GM18502 (cell line): ENCODE data around the gene TRAM2.
A peak's percentile ranks its signal among the peaks of the same experiment; 100 is the strongest.

Experiments
- ATAC-seq: cut with Tn5 transposase; IDR thresholded peaks from one replicate; pipeline ENCODE4 v1.9.1; 2021; ENCODE audit warnings: mild to moderate bottlenecking; ENCODE audit not compliant: unreplicated experiment, poor library complexity

Gene TRAM2

GRCh38 chr6:52595000-52595795 is 18.3 kb upstream of the TRAM2 start:
- peak; percentile 83 for ATAC-seq

GRCh38 chr6:52594221-52594620 is 17.4 kb upstream of the TRAM2 start:
- ATAC-seq = no peak

DNA sequence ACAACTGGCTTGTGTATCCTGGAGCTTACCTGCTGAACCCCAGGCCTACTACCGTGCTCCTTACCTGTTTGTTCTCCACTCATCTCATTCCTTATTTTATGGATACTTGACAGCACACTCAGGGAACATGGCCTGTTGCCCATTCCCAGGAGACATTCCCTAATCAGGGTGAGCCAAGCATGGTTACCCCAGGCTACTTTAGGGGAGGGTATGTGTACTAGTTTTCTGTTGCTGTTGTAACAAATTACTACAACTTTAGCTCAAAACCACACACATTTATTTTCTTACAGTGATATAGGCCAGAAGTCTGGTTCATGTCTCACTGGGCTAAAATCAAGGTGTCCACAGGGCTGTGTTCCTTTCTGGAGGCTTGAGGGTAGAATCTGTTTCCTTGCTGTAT is 15.0 kb upstream of the TRAM2 start:
- no peak for ATAC-seq

DNA sequence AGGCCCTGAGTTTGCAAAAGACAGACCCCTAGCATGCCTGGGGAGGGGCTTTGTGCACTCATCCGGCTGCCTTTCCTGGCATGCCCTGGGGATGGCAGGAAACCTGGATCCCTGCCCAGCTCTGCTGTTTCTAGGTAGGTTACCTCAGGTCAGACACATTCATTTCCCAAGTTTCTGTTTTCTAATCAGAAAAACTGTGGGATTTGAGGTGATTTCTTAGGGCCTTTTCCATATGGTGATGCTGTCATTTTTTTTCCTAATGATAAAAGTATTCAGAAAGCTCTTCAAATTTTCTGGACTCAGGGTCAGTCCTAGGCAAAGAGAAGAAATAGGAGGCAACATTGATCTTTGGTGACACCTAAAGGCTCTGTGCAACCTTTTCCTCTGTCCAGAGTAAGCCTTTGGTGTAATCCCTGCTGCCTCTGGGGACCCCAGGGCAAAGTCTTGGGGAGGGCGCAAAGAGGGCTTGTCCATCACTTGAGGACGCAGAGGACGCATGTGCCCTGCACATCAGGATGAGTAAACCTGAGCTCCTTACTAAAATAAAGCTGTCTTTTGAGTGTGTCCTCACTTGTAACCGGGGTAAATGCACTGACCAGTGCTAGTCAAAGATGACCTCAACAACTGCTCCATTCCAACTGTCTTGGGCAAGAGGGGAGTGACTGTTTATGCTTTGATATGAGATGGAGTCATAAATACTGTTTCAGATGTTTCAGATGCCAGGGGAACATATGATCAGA is 13.5 kb upstream of the TRAM2 start:
- ATAC-seq = no peak

- ATAC-seq = no peak
Measured at GRCh38 chr6:52588710-52589091, 11.8 kb upstream of the TRAM2 start.

DNA sequence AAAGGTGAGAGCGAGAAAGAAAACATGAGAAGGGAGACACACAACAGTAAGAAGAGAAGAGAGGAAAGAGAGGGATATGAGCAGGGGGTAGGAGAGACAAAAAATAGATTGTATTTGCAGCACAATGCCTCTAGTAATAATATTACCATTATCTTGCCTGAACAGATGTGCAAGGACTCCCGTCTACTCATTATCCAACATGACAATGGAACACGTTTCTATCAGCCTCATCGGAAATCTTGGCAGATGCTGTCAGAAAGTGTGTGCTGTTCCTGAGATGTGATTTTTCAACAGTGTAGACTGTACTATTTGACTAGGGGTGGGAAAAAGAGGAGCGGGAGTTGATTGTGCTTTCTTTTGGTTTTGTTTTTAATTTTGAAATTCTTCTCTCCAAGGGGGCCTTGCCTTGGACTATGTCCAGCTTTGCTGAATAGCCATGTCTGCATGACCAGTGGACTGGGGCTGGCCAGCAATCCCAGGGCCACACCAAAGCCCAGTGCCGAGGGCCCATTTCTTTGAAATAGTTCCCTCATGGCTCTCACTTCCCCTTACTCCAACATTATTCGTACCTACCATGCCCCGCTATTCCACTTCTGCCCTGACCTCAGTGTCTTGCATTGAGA is 11.3 kb upstream of the TRAM2 start:
- no peak for ATAC-seq

GRCh38 chr6:52587001-52587400 is 10.1 kb upstream of the TRAM2 start:
- ATAC-seq = no peak

DNA sequence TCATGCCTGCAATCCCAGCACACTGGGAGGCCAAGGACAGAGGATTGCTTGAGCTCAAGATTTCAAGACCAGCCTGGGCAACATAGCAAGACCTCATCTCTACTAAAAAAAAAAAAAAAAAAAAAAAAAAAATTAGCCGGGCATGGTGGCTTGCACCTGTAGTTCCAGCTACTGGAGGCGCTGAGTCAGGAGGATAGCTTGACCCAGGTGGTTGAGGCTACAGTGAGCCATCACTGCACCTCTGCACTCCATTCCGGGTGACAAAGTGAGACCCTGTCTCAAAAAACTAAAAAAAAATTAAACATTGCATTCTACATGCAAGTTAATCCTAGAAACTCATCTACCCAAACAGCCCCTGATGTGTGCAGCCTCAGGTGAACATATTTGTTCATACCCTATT is 7.3 kb upstream of the TRAM2 start:
- no peak for ATAC-seq

- ATAC-seq = no peak
Measured at GRCh38 chr6:52582996-52583395, 6.1 kb upstream of the TRAM2 start.

GRCh38 chr6:52582446-52582845 is 5.6 kb upstream of the TRAM2 start:
- ATAC-seq = no peak

DNA sequence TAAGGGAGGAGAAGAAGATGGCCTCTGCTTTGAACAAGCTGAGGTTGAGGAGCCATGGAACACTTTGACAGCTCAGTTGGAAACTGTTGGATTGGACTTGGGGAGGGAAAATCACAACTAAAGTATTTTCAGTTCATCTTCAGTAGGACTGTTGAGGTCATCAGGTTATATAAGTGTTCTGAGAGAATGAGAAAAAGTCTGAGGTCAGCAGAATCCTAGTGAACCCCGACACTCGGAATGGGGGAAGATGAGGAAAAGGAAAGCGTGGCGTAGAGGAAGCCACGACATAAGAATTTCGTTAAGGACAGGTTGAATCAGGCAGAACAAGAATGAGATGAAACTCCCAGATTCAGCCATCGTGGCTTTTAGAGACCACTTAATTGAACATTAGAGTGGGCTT is 4.0 kb upstream of the TRAM2 start:
- no peak for ATAC-seq

- ATAC-seq = no peak
Measured at GRCh38 chr6:52579006-52579660, 2.3 kb upstream of the TRAM2 start.

- no peak for ATAC-seq
Measured at GRCh38 chr6:52577778-52578463, 1.1 kb upstream of the TRAM2 start.

GRCh38 chr6:52576392-52577021 is 353 bp downstream of the TRAM2 start:
- peak; percentile 73 for ATAC-seq

GRCh38 chr6:52576054-52576391 is 837 bp downstream of the TRAM2 start:
- ATAC-seq = no peak

DNA sequence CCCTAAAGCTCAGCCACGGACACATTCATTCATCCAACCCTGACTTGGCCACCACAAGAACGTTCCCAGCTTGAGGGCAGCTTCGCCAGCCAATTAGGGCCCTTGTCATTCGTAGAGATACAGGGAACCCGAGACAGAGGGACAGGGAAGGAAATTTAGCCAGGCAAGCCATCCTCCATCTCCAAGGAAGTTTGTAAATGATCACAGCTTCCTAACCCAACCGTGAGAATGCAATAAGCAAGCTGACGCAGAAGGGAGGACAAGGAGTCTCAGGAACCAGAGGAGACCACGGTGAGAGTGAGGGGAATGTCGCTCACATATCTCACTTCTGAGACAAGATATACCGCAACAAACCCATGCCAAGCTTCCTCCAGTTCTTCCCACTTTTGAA is 1.4 kb downstream of the TRAM2 start:
- no peak for ATAC-seq

- ATAC-seq = peak; percentile 54
Measured at GRCh38 chr6:52574709-52575501, 2.0 kb downstream of the TRAM2 start.

DNA sequence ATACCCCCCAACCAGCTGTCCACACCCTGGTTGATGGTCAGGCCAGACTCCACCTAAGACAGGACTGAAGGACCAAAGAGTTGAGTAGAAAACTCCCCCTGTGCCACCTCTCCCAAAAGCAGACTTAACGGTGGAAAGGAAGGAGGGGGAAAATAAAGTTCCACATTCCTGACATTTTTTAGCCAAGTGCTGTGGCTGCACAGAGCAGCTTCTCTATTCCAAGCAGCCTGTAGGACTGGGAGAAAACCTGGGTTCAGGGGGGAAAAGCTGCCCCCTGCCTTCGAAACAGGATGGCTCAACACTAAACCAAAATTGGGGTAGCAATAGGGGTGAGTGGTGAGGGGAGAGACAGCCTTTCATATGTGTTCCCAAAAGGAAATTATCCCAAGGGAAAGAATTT is 3.6 kb downstream of the TRAM2 start:
- ATAC-seq = no peak

GRCh38 chr6:52572536-52572935 is 4.3 kb downstream of the TRAM2 start:
- ATAC-seq = no peak
